NB4 (cell line): ENCODE data around the gene GRID1.

Experiments used
- CTCF ChIP-seq: IDR thresholded peaks from one replicate; pipeline ENCODE4 v1.5.1; 2012; ENCODE audit warnings: low read depth, low read length
- POLR2A ChIP-seq: IDR thresholded peaks from 2 replicates; pipeline ENCODE4 v1.6.1; 2011; ENCODE audit warnings: mild to moderate bottlenecking; ENCODE audit not compliant: insufficient read length; ENCODE audit errors: extremely low read depth

GRCh38 chr10:86078639-86079035, 288.0 kb downstream of the GRID1 start:
- TF ChIP-seq CTCF (no peak), POLR2A (no peak)
